BLaER1 (cell line): ENCODE data around the gene SPACA6.

Source experiments
- H3K27ac ChIP-seq: shearing (Covaris generic); formaldehyde crosslinking; 2 replicates; pipeline ENCODE4 v1.8.1; 2022
- H3K27me3 ChIP-seq: shearing (Covaris generic); formaldehyde crosslinking; 2 replicates; pipeline ENCODE4 v1.8.1; 2022
- H3K36me3 ChIP-seq: shearing (Covaris generic); formaldehyde crosslinking; 2 replicates; pipeline ENCODE4 v1.8.1; 2022
- H3K4me1 ChIP-seq: shearing (Covaris generic); formaldehyde crosslinking; 2 replicates; pipeline ENCODE4 v1.8.1; 2022
- H3K4me2 ChIP-seq: shearing (Covaris generic); formaldehyde crosslinking; 2 replicates; pipeline ENCODE4 v1.8.1; 2022
- H3K4me3 ChIP-seq: shearing (Covaris generic); formaldehyde crosslinking; 2 replicates; pipeline ENCODE4 v1.8.1; 2022
- H3K9ac ChIP-seq: shearing (Covaris generic); formaldehyde crosslinking; 2 replicates; pipeline ENCODE4 v1.8.1; 2022
- H3K9me3 ChIP-seq: shearing (Covaris generic); formaldehyde crosslinking; 2 replicates; pipeline ENCODE4 v1.8.1; 2022
- H4K20me1 ChIP-seq: shearing (Covaris generic); formaldehyde crosslinking; 2 replicates; pipeline ENCODE4 v1.8.1; 2022
- Cebpa-rat ChIP-seq: shearing (Covaris generic); IDR thresholded peaks from 2 replicates; pipeline ENCODE4 v1.8.1; 2022

SPACA6 gene

DNA sequence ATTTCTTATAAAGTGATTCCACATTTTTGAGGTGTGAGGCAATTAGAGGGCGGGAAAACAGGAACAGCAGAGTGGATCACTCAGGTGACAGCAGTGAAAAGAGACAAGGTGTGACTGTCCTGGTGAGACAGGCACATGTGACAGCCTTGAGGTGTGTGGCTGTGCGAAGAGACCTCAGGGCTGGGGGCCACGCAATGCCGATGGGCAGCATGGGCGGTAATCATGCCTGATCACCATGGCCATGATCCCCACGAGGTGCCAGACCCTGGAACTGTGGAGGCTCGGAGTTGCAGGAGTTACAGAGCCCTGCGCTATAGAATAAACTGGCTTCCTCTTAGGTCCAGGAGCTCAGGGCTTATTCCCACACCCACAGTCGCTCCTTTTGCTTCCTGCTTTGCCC is 2.0 kb downstream of the SPACA6 start:
- Histone ChIP-seq H3K4me3 (no peak overlapping the region), H4K20me1 (peaks cover 63% of the 10 kb centered on the region), H3K9me3 (no peaks in the 10 kb centered on the region), H3K4me2 (no peak overlapping the region), H3K27me3 (no peaks in the 10 kb centered on the region), H3K27ac (0 out of 2 replicates have a peak overlapping the region, but pooled peaks have one; percentile 2), H3K4me1 (peaks cover 20% of the 10 kb centered on the region), H3K9ac (no peak overlapping the region), H3K36me3 (peaks cover 80% of the 10 kb centered on the region)
- no peak for TF ChIP-seq Cebpa-rat

DNA sequence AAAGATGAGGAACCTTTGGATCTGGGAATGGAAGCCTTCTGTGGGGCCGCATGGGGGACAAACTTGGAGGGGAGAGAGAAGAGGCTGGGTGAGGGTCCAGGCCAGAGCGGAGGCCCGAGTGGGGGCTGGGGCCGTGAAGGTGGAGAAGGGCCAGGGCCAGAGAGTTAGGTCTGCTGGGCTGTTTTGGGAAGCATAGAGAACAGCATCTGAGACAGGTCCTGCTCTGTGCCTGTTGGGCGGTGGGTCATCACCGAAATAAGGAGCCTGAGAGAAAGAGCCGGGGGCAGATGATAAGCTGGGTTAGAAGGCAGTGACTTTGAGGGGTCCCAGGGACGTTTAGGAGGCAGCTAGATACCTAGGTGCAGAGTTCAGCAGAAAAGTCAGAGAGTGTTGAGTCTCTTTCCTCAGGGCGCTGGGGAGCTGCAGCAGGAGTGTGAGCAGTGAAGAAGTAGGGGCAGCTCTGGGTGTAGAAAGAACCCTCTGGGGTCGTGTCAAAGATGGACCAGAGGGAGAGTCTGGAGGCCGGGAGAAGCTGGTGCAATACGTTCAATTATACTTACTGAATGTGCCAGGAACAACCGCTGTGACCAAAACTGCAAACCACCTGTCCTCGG is 2.7 kb downstream of the SPACA6 start:
- Histone ChIP-seq H3K4me2 (no peak overlapping the region), H4K20me1 (peaks cover 63% of the 10 kb centered on the region), H3K9ac (no peak overlapping the region), H3K27me3 (no peaks in the 10 kb centered on the region), H3K4me3 (no peak overlapping the region), H3K27ac (0 out of 2 replicates have a peak overlapping the region, but pooled peaks have one; percentile 2), H3K9me3 (no peaks in the 10 kb centered on the region), H3K36me3 (peaks cover 86% of the 10 kb centered on the region), H3K4me1 (peaks cover 20% of the 10 kb centered on the region)
- TF ChIP-seq Cebpa-rat = no peak

DNA sequence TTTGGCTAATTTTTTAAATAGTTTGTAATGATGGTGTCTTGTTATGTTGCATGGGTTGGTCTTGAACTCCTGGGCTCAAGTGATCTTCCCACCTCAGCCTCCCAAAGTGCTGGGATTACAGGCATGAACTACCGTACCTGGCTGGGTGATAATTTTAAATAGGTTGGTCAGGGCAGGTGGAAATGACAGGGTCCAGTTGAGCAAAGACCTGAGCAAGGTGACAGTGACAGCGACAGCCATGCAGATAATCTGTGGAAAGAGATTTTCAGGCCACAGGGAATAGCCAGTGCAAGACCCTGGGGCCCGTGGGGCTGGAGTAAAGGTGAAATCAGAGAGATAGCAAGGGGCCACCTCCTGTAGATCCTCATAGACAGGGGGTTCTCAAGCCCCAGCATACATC is 3.5 kb downstream of the SPACA6 start:
- H4K20me1 ChIP-seq = peaks cover 63% of the 10 kb centered on the region
- H3K9ac ChIP-seq = no peak overlapping the region
- no peaks in the 10 kb centered on the region for H3K27me3 ChIP-seq
- no peak overlapping the region for H3K4me3 ChIP-seq
- H3K27ac ChIP-seq = no peak overlapping the region
- peaks cover 14% of the 10 kb centered on the region for H3K4me1 ChIP-seq
- no peak for TF ChIP-seq Cebpa-rat
- H3K4me2 ChIP-seq = no peak overlapping the region
- no peaks in the 10 kb centered on the region for H3K9me3 ChIP-seq
- H3K36me3 ChIP-seq = peaks cover 94% of the 10 kb centered on the region

DNA sequence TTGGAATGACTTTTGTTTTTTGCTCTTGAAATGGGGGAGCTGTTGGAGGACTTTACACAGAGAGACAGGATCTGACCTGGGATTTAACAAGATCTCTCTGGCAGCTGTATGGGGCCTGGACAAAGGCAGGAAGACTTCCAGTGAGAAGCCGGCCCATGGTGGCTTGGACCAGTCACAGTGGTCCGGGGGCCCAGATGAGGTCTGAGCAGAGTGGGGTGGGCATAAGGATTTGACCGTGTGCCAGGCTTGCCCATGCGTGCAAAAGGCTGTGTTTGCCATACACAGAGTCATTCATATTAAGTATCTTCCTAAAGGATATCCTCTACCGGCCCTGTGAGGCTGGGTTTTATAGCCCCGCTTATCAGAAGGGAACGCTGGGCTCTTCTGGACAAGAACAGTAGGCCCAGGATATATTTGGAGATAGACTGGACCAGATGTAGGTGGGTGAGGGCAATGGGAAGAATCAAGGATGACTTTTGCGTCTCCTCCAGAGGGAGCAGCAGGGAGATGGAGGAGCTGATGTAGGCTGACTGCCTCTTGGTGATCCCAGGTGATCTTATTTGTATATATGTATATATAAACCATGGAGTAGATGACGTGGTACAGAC is 4.1 kb downstream of the SPACA6 start:
- Histone ChIP-seq H3K4me1 (peaks cover 13% of the 10 kb centered on the region), H4K20me1 (peaks cover 60% of the 10 kb centered on the region), H3K27ac (no peak overlapping the region), H3K36me3 (peaks cover 97% of the 10 kb centered on the region), H3K9ac (no peak overlapping the region), H3K4me3 (no peak overlapping the region), H3K27me3 (peaks cover 3% of the 10 kb centered on the region; the same call in 1 of the 2 replicates), H3K4me2 (no peak overlapping the region), H3K9me3 (no peaks in the 10 kb centered on the region)
- TF ChIP-seq Cebpa-rat = no peak

DNA sequence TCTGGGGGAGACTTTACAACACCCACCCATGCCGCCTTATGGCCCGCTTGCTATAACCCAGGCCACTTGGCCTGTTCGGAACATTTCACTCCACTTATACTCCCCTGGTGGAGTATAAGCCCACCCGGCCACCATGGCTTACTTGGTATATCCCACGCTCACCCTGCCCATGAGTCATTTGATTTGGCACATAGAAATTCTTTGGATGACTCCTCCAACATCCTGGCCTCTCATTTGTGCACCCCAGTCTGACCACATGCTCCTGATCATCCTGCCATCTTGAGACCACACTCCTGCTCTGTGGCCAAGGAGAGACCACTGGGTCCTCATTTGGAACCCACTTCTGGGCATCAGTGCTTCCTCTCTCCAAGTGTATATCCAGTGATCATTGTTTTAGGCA is 5.2 kb downstream of the SPACA6 start:
- no peak overlapping the region for H3K4me3 ChIP-seq
- H3K27ac ChIP-seq = no peak overlapping the region

DNA sequence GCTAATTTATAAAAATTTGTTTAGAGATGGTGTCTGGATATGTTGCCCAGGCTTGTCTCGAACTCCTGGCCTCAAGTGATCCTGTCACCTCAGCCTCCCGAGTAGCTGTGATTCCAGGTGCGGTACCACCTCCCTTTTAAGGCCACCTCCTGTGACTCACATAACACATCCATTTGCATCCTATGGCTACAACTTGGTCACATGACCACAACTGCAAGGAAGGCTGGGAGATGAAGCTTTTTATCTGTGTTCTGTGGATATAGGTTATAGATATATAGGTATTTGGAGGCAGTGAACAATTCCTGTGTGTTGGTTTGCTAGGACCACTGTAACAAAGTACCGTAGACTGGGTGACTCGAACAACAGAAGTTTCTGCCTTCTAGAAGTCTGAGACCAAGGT is 6.0 kb downstream of the SPACA6 start:
- Histone ChIP-seq H4K20me1 (peaks cover 54% of the 10 kb centered on the region), H3K4me1 (peaks cover 19% of the 10 kb centered on the region), H3K9me3 (no peaks in the 10 kb centered on the region), H3K4me3 (no peak overlapping the region), H3K9ac (no peak overlapping the region), H3K27ac (no peak overlapping the region), H3K36me3 (peaks cover 78% of the 10 kb centered on the region), H3K4me2 (no peak overlapping the region), H3K27me3 (peaks cover 16% of the 10 kb centered on the region)
- TF ChIP-seq Cebpa-rat = no peak

More for the DNA sequence above, 5.2 kb downstream of the SPACA6 start:
- H3K27me3 ChIP-seq = peaks cover 13% of the 10 kb centered on the region
- no peak overlapping the region for H3K4me2 ChIP-seq
- peaks cover 86% of the 10 kb centered on the region for H3K36me3 ChIP-seq
- no peak for TF ChIP-seq Cebpa-rat
- H3K9me3 ChIP-seq = no peaks in the 10 kb centered on the region
- H3K4me1 ChIP-seq = peaks cover 15% of the 10 kb centered on the region
- peaks cover 60% of the 10 kb centered on the region for H4K20me1 ChIP-seq
- no peak overlapping the region for H3K9ac ChIP-seq

DNA sequence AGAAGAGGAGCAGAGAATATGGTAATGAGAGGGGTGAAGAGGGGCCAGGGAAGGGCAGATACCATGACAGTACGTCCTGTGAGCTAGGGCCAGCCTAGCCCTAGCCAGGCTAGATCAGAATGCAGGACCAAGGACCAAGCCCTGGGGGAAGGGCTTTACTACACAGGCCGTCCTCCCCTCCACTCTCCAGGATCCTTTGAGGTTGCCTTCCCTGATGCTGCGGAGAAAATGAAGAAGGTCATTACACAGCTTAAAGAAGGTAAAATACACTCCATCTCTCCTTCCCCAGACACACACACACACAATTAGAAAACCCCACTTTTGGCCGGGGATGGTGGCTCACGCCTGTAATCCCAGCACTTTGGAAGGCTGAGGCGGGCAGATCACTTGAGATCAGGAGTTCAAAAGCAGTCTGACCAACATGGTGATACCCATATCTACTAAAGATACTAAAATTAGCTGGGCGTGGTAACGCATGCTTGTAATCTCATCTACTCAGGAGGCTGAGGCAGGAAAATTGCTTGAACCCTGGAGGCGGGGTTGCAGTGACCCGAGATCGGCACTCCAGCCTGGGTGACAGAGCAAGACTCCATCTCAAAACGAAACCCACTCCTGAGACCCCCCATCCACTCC is 8.5 kb downstream of the SPACA6 start:
- Histone ChIP-seq H3K27me3 (peaks cover 16% of the 10 kb centered on the region), H3K4me1 (peaks cover 31% of the 10 kb centered on the region)

DNA sequence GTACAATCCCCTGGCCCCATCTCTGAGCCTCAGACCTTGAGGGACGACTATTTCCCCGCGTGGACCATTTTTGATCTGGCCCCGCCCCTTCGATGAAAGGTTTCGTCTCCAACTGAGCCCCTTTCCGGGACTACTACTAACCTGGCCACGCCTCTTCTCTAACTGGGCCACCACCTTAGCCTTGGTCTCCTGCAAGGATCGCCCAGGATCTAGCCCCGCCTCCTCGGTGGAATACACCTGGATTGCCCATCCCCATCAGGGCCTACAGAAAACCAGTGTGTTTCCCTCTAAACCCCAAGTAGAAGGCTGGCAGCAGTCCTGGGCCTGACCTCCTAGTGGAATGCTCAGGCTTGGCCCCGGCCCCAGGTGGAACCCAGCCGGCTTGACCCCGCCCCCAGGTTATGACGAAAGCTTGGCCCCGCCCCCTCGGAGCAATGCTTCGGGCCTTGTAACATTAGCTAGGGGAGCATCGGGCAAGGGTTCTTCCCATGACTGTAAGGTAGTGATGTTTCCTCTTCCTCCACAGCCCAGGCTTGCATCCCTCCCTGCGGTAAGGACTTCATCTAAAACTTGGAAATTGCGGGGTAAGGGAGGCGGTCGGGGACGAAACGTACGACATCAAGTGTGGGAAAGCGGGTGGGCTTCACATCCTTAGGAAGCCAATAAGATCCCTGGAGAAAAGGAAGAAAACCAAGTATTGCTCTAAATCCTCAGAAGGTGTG is 9.1 kb downstream of the SPACA6 start:
- peaks cover 23% of the 10 kb centered on the region for H4K20me1 ChIP-seq
- H3K4me3 ChIP-seq = no peak overlapping the region
- H3K4me1 ChIP-seq = peaks cover 31% of the 10 kb centered on the region
- H3K9ac ChIP-seq = no peak overlapping the region
- H3K4me2 ChIP-seq = peak overlapping the region; percentile 90
- no peak overlapping the region for H3K27ac ChIP-seq
- peaks cover 16% of the 10 kb centered on the region for H3K27me3 ChIP-seq
- H3K9me3 ChIP-seq = no peaks in the 10 kb centered on the region
- peaks cover 61% of the 10 kb centered on the region for H3K36me3 ChIP-seq
- no peak for TF ChIP-seq Cebpa-rat

More for the DNA sequence above, 8.5 kb downstream of the SPACA6 start:
- peaks cover 30% of the 10 kb centered on the region for H4K20me1 ChIP-seq
- H3K27ac ChIP-seq = no peak overlapping the region
- H3K4me2 ChIP-seq = 0 out of 2 replicates have a peak overlapping the region, but pooled peaks have one; percentile 90
- no peak overlapping the region for H3K9ac ChIP-seq
- TF ChIP-seq Cebpa-rat = no peak
- H3K9me3 ChIP-seq = no peaks in the 10 kb centered on the region
- H3K4me3 ChIP-seq = no peak overlapping the region
- H3K36me3 ChIP-seq = peaks cover 61% of the 10 kb centered on the region

DNA sequence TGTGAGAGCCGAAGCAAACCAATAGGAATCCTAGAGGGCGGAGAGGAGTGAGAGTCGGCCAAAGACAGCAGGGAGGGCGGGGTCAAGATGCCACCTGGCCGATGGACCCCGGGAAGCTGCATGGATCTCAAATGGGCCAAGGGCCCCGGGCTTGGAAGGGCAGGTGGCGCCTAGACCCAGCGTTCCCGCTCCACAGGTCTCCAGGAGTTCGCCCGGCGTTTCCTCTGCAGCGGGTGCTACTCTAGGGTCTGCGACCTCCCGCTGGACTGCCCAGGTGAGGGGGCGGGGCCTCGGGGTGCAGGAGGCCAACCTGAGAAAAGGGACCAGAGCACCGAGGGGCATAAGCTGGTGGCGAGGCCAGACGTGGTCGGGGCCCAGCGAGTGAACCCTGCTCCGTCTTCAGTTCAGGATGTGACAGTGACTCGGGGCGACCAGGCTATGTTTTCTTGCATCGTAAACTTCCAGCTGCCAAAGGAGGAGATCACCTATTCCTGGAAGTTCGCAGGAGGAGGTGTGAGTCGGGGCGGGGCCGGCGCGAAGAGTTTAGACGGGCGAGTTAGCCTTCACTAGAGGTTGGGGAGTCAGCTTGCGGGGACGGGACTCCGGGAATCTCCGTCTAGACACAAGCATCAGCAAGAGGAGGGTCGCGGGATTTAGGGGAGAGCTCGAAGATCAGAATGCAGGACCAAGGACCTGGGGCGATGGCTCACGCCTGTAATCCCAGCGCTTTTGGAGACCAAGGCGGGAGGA is 9.9 kb downstream of the SPACA6 start:
- peak overlapping the region; percentile 78 for H3K4me3 ChIP-seq
- no peaks in the 10 kb centered on the region for H3K9me3 ChIP-seq
- TF ChIP-seq Cebpa-rat = no peak
- H3K4me2 ChIP-seq = peak overlapping the region; percentile 90
- H3K4me1 ChIP-seq = peaks cover 31% of the 10 kb centered on the region
- H3K9ac ChIP-seq = no peak overlapping the region
- H3K27me3 ChIP-seq = peaks cover 16% of the 10 kb centered on the region
- H3K36me3 ChIP-seq = peaks cover 61% of the 10 kb centered on the region
- no peak overlapping the region for H3K27ac ChIP-seq
- peaks cover 21% of the 10 kb centered on the region for H4K20me1 ChIP-seq
